HT-29 (cell line): ENCODE measurements around the gene BPIFB3. TPM values are rescaled to one million over a fixed set of nuclear protein-coding genes. Genes with fewer than 3 reads are reported as not detected.
"Not testable (repeated sequence)": the region's sequence is repeated elsewhere in the genome, so short reads cannot be mapped to it uniquely, and the experiment has no call there.

Experiments
- DNase-seq: peaks from one replicate; pipeline ENCODE4 v3.0.0-alpha.2; 2015; ENCODE audit warnings: low spot score
- total RNA-seq: library from RNA; depleted of rRNA; stranded (reverse); fragments of >200 nt; shearing (Covaris generic); gene quantifications from 2 replicates; pipeline ENCODE4 v1.2.3, GENCODE V29; 2014

Gene BPIFB3
- total RNA-seq, 1 experiment from 2014 or later: not detected

DNA sequence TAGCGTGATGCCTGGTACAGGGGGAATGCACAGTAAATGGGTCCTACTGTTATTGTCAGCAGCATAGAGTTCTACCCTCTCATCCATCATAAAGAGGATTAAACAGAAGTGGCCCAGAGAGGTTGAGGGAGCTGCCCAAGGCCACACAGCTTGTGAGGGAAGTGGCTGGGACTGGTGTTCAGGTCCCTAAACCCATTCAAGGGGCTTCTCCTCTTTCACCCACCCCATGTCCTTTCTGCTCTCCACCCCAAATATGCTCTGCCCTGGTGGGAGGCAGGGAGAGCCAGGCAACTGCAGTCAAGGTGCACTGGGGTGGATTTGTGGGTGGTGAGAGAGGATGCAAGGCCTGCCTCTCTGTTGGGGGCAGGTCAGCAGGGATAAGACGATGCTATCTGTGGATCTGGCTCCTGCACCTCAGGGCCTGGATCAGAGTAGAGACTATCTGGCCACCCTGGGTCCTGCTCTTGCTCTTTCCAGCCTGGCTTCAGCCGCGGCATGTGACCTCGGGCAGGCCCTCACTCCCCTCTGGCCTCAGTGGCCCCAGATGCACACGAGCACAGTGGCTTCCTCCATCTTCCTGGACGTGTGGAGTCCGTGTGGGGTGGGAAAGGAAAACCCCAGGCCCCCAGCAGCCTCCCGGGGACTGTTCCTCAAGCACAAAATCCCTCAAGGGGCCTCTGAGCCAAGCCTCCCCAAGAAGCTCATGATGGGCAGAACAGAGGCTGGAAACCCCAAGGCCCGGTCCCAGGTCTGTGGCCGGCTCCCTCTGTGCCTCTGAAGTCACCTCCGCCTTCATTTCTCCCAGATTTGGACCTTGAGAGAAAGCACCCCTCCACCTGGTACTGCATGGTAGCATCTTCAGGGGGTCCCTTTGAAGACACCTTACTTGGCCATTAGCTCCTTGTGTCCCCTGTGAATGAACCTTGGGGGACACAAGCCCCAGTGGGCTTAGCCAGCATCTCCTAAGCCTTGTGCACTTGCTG lies 25.6 kb upstream of the BPIFB3 start:
- no peak for DNase-seq

DNA sequence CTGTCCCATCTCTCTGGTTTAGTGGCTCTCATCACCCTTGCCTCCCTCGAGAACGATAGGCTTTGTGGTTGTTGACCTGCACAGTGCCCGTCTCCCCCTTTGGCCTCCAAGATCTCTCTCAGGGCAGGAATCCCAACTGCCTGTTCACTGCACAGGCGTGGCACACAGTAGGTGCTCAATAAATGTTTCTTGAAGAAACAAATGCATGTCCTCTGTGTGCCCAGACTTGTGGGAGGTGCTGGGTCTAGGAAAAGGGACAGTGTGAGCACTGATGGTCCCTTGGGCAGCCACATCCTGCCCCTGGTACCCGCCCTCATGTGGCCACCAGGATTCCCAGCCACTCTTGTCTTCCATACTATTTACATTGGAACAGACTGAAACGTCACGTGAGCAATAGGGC lies 24.8 kb upstream of the BPIFB3 start:
- no peak for DNase-seq

GRCh38 chr20:33030076-33030475 lies 23.6 kb upstream of the BPIFB3 start:
- DNase-seq: no peak

DNA sequence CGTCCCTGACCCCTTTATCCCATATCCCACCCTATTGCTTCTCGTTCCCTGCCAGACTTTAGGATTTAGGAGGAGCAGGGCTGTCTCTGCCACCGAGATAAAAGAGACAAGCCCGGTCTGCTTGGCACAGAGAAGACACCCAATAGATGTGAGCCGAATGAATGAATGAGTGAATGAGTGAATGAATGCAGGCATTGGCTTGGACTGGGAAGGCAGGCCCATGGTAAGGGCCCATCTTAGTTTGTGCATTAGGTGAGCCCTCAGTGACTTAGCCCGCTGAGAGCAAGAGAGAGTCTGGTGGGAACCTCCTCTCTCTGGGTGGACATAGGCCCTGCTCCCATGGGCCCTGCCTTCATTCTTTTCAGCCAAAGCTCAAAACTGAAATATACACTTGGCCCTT lies 23.1 kb upstream of the BPIFB3 start:
- DNase-seq: no peak

DNA sequence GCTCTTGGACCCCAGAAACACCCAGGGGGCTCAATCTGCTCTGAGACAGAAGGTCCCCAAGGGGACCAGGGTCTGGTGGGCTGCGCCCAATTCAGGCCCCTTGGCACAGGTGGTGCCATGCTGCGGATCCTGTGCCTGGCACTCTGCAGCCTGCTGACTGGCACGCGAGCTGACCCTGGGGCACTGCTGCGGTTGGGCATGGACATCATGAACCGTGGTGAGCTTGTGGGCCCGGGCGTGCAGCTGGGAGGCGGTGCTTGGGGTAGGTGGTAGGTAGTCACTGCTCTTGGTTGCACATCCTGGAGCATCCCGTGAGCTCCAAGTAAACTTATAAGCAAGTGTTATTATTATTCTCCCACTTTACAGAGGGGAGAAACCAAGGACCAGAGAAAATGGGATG lies 22.2 kb upstream of the BPIFB3 start, which contains the start of gene BPIFB6:
TSS of gene BPIFB6 (plus strand) at position 118 of the 400 bp plus-strand sequence. CDS start at position 118, 0 bp downstream.
- no peak for DNase-seq

DNA sequence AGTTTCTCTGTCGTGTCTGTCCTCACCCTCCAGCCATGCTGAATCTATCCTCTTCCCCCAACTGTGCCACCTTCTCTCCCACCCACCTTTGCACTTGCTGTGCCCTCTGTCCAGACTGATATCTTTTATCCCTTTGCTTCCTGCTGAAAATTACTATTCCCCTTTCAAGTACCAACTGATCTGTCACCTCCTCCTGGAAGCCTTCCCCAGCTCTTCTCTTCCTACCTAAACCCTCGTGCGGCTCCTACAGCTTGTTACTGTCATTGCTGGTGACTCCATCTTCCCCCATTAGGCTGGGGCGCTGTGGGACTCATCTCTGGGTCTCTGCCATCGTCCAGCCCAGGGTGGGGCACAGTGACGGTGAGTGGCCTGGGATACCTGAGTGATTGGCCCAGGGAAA lies 21.1 kb upstream of the BPIFB3 start:
- DNase-seq: no peak

DNA sequence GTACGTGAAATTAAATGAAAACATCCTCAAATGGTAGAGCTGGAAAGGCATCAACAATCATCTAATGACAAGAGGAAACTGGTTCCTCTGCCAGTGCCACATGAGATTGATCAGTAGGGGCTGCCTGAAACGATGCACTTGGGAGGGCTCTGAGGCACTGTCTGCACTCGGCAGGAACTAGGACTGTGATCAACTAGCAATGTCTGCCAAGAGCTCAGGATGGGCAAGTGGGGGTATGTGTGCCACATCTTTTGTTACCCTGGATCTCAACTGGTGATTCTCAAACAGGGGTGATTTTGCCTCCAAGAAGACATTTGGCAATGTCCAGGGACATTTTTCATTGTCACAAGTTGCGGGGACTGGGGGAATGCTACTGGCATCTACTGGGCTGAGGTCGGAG lies 20.3 kb upstream of the BPIFB3 start:
- no peak for DNase-seq

GRCh38 chr20:33034115-33034514 lies 19.6 kb upstream of the BPIFB3 start:
- DNase-seq: no peak

DNA sequence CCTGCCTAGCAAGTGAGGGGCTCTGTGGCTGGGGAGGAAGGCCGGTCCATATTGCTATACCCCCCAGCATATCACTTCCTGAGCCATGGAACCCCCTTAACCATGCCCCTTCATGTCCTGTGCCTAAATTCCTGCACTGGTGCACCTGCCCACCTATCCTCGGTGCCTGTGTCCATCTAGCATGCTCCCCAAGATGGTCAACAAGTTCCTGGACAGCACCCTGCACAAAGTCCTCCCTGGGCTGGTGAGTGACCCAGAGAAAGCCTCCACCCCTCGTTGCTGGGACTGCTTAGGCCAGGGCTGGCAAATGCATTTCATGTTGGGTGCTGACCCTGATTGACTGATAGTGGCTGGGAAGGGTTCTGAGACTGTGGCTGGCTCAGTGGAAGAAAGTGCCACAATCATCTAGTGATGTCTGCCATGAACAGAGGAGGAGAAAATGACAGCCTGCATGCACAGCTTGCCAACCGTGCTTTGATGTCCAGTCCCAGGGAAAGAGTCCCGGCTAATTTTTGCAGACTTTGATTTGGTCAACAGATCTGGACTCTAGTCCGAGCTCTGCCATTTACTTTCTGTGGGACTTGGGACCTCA lies 18.7 kb upstream of the BPIFB3 start:
- DNase-seq: no peak

DNA sequence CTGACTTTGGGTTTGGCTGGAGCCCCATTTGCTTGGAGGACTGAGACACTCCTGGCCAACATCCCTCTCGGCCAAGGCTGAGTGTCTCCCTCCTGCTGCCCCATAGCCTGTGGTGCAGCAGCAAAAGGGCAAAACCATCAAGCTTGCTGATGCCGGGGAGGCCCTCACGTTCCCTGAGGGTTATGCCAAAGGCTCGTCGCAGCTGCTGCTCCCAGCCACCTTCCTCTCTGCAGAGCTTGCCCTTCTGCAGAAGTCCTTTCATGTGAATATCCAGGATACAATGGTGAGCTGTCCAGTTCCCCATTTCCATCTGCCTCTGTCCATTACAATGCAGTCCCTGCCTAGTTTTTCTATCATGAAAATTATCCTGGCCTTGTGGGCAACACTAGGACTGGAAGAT lies 16.2 kb upstream of the BPIFB3 start:
- DNase-seq: no peak

- no peak for DNase-seq
These were observed 15.5 kb upstream of the BPIFB3 start for GRCh38 chr20:33038243-33038642.

DNA sequence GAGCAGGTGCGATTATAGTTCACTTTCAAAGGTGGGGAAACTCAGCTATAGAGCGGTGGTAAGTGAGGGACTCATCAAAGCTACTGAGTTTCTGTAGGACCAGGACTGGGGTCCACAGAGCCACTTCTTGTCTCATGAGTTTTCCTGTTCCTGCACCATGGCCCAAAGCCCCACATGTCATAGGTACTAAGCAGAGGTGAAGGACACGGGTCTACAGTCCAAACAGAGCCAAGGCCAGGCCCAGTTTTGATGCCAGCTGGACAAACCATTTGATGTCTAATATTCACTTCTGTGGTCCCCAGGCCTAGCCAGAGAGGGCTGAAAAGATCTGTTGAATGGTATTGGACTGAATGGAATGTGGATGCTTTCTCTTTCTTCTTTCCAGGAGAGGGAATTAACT lies 11.3 kb upstream of the BPIFB3 start:
- no peak for DNase-seq

DNA sequence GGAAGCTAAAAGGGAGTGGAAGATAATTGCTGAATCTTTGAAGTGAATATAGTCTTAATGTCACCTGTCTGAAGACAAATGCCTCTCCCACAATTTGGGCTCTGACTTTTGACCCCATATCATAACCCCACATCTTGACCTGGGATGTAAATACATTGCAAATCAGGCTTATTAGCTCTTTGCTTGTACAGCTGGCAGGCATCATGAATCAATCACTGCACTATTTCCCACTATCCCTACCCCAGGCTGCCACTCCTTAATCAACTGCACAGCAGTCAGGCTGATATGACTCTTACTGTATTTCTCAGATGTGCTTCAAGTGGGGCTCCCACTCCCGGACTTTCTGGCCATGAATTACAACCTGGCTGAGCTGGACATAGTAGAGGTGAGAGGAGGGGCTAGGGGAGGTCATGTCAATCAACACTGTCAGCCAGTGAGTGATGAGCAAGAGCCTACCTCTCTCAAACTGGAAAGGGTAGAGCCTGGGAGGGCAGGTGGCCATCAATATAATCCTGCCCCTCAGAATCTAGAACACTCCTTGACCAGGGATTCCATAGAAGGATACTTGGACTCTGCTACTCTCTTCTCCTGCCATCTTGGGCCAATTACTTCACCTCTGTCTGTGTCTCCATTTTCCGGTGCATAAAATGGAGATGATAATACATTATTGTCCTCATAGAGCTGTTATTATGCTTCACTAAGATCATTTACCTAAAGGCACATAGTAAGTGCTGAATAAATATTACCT lies 10.5 kb upstream of the BPIFB3 start:
- no peak for DNase-seq

DNA sequence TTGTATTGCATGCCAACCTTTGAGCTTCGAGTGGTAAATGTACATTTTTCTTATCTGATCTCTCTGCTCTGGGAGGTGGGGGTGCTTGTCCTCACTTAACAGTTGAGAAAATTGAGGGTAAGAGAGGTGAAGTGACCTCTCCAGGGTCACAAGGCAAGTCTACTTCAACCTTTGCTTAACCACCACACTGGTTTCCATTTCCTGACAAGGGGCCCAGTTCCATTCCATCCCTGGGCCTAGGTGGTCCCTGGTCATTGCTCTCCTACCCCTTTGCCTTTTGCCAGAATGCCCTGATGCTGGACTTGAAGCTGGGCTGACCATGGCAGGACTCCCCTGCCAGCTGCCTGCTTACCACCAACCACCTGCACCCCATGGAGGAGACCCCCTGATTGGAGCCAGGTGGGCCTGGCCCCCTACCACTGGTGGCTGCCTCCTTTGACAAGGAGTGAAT lies 9.9 kb upstream of the BPIFB3 start:
- DNase-seq: no peak

DNA sequence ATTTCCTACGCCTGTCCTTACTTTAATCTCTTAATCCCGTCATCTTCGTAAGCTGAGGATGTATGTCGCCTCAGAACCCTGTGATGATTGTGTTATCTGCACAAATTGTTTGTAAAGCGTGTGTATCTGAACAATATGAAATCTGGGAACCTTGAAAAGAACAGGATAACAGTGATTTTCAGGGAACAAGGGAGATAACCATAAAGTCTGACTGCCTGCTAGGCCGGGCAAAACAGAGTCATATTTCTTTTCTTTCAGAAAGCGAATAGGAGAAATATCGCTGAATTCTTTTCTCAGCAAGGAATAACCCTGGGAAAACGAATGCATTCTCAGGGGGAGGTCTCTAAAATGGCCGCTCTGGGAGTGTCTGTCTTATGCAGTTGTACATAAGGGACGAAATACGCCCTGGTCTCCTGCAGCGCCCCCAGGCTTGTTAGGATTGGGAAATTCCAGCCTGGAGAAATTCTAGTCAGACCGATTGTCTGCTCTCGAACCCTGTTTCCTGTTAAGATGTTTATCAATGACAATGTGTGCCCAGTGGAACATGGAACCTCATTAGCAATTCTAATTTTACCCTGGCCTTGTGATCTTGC lies 8.5 kb upstream of the BPIFB3 start:
- not testable (repeated sequence) for DNase-seq

GRCh38 chr20:33046412-33046811 lies 7.3 kb upstream of the BPIFB3 start:
- no peak for DNase-seq

DNA sequence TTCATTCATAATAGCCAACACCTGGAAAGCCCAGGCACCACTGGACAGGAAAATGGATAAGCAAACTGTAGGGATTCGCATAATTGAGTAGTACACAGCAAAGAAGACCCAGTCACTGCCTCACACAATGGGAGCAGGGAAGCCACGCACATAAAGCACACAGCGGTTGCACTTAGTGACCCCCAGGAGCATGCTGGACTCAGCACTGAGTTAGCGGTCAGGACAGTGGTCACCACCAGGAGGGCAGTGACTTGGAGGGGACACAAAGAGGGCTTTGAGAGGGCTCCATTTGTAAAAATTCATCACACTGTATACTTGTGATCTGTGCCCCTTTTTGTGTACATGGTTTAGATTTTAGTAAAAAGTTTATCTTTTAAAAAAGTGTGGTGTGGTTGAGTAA lies 2.4 kb upstream of the BPIFB3 start:
- no peak for DNase-seq

DNA sequence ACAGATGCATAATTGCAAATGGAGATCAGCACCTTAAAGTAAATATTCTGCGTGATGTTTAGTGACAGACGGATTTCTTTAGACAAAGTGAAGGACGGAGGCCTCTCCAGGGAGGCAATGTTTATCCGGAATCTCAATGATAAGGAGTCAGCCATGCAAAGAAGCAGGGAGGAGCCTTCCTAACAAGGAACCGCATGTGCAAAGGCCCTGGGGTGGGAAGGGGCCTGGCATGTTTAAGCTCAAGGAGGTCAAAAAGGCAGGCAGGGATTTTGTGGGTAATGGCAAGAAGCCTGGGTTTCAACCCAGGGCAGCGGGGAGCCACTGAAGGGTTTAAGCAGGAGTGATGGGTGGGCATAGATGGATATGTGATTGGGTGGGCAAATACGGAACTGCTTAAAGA lies 678 bp downstream of the BPIFB3 start:
- DNase-seq: no peak

GRCh38 chr20:33054791-33055190 lies 1.1 kb downstream of the BPIFB3 start:
- DNase-seq: no peak

DNA sequence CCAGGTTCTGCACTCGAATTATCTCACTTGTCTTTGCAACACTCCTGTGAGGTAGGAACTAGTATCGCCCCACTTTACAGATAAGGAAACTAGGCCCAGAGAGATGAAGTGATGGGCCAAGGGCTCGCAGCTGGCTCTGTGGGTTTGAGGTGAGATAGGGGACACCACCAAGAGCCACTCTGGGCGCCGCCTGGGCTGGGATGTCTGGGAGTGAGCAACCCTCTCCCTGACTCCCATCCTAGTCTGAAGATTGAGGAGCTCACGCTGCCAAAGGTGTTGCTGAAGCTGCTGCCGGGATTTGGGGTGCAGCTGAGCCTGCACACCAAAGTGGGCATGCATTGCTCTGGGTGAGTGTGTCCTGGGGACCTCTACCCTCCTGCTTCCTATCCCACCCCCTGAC lies 5.4 kb downstream of the BPIFB3 start:
- no peak for DNase-seq

DNA sequence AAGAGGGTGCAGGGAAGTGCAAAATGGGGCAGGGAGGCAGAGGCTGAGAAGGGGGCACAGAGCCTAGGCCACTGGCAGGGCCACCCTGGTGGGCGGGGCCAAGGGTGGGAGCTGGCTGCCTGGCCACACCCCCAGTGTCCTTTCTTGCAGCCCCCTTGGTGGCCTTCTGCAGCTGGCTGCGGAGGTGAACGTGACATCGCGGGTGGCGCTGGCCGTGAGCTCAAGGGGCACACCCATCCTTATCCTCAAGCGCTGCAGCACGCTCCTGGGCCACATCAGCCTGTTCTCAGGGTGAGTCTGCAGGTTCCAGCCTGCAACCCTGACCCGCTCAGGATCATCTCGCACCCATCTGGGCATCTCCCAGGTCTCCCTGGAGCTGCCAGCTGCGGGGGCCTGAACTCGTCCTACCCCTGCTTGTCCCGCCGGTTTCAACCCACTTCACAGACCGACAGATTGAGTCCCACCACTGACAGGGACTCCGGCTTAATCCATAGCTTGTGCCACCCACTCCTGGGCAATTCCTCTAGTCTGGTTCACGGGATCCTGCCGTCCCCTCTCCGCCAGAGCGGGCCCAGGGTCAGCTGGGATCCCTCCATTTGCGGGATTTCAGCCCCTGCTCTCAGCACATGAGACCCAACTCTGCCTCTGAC lies 6.2 kb downstream of the BPIFB3 start:
- no peak for DNase-seq
